Erythroblast (primary cell): Measurements from ENCODE around the gene RREB1.

Experiments used
- GATA1 ChIP-seq: IDR thresholded peaks from 2 replicates; pipeline ENCODE4 v1.6.1; 2011; ENCODE audit warnings: low read depth, mild to moderate bottlenecking, control low read depth, low read length, moderate library complexity
- POLR2A ChIP-seq: IDR thresholded peaks from 2 replicates; pipeline ENCODE4 v1.6.1; 2011; ENCODE audit warnings: mild to moderate bottlenecking, low read length

DNA sequence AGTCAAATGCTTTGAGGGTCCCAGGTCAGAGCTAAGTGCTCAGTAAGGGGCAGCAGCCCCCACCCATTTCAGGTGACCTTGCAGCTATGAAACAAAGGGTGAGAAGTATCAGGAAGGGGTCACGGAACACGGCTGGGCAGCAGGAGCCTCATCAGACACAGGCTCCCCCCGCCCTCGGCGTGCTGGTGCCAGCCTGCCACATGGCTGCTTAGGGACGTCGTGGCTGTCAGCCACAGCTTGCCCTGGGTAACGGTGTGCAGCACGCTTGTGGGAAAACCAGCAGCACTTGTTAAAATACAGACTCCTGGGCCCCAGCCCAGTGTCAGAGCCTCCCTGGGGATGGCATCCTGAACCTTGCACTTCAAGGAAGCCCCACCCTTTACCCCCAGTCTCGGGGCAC lies 165.9 kb downstream of the RREB1 start:
- TF ChIP-seq POLR2A (no peak), GATA1 (no peak)
